GM21360 (cell line): ENCODE measurements around the gene CDH23.

Experiments used
- ATAC-seq: cut with Tn5 transposase; IDR thresholded peaks from one replicate; pipeline ENCODE4 v1.9.1; 2021; ENCODE audit warnings: mild to moderate bottlenecking, moderate library complexity; ENCODE audit not compliant: unreplicated experiment

The CDH23 gene

GRCh38 chr10:71632896-71633600 lies 236.3 kb downstream of the CDH23 start:
- ATAC-seq: no peak

- no peak for ATAC-seq
Measured at GRCh38 chr10:71633920-71634319, 237.2 kb downstream of the CDH23 start.

DNA sequence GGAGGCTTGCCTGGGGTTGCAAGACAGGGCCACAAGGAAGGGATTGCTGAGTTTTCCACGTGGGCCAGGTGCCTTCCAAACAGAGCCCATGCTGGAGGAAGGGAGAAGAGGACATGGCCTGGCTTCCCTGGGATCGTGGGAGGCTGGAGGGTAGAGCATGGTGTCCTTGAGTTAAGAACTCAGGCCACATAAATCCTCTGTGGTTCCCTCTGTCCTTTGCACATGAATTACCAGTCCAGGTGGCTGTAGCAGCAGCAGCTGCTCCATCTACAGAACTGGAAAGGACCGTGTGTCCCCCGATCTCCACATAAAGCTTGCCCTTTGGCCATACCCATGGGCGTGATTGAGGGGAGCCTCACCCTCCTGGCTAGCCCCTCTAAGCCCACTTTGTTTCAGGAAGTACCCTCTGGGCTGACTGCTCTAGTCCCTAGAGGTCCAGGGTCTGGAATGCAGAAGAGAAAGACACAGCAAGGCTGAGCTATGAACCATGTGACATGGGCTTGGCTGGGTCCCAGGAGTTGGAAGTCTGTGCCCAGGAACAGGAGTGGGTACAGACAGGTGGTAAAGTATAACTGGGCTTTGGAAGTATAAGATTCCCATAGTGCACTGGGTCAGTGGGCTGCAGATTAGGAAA lies 237.9 kb downstream of the CDH23 start:
- ATAC-seq: no peak

DNA sequence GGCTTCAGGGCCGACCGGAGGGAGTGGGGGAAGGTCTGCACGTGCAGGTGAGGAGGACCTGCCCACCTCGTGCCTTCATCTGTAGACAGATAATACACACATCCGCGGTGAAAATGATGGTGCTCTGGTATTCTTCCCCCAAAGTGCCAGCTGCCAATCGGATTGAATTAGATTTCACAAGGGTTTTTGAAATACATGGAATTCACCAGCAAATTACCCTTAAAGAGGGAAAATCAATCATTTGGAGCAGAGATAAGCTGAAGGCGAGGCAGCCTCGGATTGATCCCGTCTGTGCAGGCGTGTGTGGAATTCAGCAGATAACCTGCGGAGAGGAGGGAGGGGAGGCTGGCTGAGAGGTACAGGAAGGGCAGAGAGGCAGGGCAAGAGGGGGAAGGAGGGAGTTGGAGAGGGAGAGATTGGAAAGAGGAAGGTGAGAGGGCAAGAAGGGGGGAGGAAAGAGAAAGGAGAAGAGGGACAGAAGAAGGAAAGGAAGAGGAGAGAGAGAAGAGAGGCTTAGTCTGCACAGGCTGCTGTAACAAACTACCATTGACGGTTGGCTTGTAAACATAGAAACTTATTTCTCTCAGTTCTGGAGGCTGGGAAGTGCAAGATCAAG lies 238.6 kb downstream of the CDH23 start:
- no peak for ATAC-seq

GRCh38 chr10:71635867-71636266 lies 239.1 kb downstream of the CDH23 start:
- ATAC-seq: no peak

- ATAC-seq: no peak
Measured at GRCh38 chr10:71636588-71636987, 239.9 kb downstream of the CDH23 start.

GRCh38 chr10:71637305-71637704 lies 240.6 kb downstream of the CDH23 start:
- ATAC-seq: no peak

DNA sequence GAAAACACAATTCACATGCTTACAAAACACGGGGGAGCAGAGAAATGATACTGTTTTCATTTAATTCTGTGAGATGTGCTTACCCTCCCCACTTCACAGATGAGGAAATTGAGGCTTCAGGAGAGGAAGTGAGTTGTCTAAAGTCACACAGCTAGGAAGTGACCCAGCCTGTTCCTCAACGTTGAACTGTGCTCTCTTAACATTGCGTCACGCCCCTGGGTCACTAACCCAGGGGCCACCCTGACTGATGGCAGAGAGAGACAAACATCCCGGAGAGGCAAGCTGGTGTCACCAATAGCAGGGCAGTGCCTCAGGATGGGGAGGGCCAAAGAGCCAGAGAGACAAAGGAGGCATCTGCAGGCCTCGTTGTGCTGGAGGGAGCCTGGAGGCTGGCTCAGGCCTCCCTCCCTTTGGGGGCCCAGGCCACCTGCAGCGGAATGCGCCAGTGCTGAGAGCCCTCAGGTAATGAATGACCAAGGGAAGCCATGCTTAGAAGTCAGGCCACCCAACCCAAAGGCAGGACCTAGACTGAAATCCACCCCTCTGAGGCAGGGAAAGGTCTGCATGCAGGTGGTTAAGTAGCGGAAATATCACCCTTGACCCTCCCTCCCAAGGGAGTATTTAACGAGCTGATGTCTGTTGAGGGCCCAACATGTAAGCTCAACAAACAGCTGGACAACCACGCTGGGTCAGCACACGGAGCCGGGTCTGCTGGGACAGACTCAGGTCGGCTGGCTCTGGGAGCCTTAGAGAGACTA lies 241.5 kb downstream of the CDH23 start:
- no peak for ATAC-seq

GRCh38 chr10:71638822-71639719 lies 242.4 kb downstream of the CDH23 start:
- ATAC-seq: no peak

GRCh38 chr10:71640607-71641006 lies 243.9 kb downstream of the CDH23 start:
- ATAC-seq: no peak

DNA sequence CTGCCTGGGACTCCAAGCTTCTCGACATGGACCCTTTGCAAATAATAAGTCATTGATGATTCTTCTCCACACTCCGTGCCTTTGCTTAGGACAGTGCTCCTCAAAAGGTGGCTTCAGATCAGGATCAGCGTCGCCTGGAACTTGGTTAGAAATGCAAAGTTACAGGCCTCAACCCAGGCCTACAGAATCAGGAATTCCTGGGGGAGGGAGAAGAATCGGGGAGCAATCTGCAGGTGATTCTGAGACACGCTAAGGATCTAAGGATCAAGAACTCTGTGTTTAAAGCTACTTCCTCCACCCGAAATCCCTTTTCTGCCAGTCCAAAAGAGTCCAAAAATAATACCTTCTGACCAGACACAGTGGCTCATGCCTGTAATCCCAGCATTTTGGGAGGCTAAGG lies 244.7 kb downstream of the CDH23 start:
- no peak for ATAC-seq

- no peak for ATAC-seq
Measured at GRCh38 chr10:71641986-71642385, 245.3 kb downstream of the CDH23 start.

GRCh38 chr10:71643904-71644303 lies 247.2 kb downstream of the CDH23 start:
- ATAC-seq: no peak

GRCh38 chr10:71644307-71645180 lies 247.8 kb downstream of the CDH23 start:
- no peak for ATAC-seq

DNA sequence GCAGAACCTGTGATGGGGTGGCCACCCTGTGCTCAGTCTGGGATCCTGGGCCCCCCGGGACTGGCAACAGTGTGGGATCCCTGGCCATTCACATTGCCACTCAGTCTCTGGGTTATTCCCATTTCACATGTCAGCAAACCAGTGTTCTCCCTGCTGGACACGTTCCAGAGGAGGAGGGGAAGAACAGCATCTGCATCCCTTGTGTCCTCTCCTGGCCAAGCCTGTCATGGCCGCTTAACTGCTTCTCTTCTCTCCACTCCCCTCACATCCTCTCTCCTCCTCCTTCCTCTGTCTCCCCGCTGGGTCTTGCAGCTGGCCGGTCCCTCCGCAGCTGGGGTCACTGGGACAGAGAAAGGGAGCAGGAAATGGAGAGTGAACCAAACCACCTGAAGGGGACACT lies 248.5 kb downstream of the CDH23 start:
- ATAC-seq: no peak

GRCh38 chr10:71646037-71646436 lies 249.3 kb downstream of the CDH23 start:
- ATAC-seq: no peak

DNA sequence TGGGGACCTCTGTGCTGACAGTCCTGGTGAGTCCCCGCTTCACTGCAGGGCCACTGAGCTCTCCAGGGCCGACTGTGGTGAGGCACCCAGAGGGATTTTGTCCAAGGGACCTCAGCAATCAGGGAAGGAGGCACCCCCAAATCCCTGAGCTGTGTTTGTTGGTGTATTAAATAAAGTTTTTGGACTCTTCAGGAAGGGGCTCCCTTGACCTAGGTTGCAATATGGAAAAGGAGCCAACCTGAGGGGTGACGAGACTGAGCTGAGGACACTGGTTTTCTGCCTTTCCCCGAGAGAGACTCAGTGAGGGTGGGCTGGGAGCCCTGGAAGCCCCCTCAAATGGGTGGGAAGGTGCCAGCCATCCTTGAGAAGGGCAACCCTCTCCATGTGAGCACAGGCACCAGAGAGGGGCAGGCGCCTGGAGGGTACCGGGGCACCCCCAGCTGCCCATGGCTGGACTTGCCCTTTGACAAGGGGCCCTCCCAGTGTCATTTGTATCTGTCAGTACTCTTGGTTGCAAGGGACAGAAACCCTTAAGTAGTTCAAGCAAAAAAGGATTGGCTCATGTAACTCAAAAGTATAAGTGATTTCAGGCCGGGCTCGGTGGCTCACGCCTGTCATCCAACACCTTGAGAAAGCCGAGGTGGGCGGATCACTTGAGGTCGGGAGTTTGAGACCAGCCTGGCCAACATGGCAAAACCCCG lies 250.0 kb downstream of the CDH23 start:
- ATAC-seq: no peak

GRCh38 chr10:71647526-71648253 lies 251.0 kb downstream of the CDH23 start:
- ATAC-seq: no peak
